GM12878 (cell line): Measurements from ENCODE around the gene ITPKB.

Experiments used
- CBX5 ChIP-seq: sonication (generic); IDR thresholded peaks from 2 replicates; pipeline ENCODE4 v1.6.1; 2016; ENCODE audit warnings: low read depth, moderate library complexity, mild to moderate bottlenecking, inconsistent platforms
- CREB1 ChIP-seq: IDR thresholded peaks from 2 replicates; pipeline ENCODE4 v1.6.1; 2012; ENCODE audit warnings: low read depth, mild to moderate bottlenecking, inconsistent platforms
- CTCF ChIP-seq, 3 experiments: IDR thresholded peaks in 2 of 3; conservative IDR thresholded peaks in 1 of 3; 2 replicates each; pipeline ENCODE4 v1.5.1; 2011; ENCODE audit warnings: low read depth in 3 of 3, low read length in 3 of 3, mild to moderate bottlenecking in 3 of 3, control low read depth in 2 of 3, moderate library complexity in 2 of 3, inconsistent platforms in 1 of 3, mixed read lengths in 1 of 3; ENCODE audit not compliant: control insufficient read depth in 2 of 3, insufficient read depth in 1 of 3; ENCODE audit errors: extremely low read depth in 1 of 3
- EZH2 ChIP-seq: IDR thresholded peaks from 2 replicates; pipeline ENCODE4 v1.6.1; 2012; ENCODE audit warnings: low read depth, mild to moderate bottlenecking, control low read depth, inconsistent platforms, low read length, borderline replicate concordance; ENCODE audit not compliant: control insufficient read depth
- POLR2A ChIP-seq: IDR thresholded peaks from 2 replicates; pipeline ENCODE4 v1.6.1; 2011; ENCODE audit warnings: low read depth, mild to moderate bottlenecking, low read length
- SMARCA5 ChIP-seq: fragments of 450-650 bp; IDR thresholded peaks from 2 replicates; pipeline ENCODE4 v1.6.1; 2017; ENCODE audit warnings: mild to moderate bottlenecking
- SP1 ChIP-seq: IDR thresholded peaks from one replicate; pipeline ENCODE4 v1.6.1; 2011; ENCODE audit warnings: low read depth, low read length
- TAF1 ChIP-seq: IDR thresholded peaks from 2 replicates; pipeline ENCODE4 v1.6.1; 2011; ENCODE audit warnings: mild to moderate bottlenecking, low read depth, low read length, borderline replicate concordance
- TF ChIP-seq, protein P1 (sequence below): IDR thresholded peaks from 2 replicates; pipeline ENCODE4 v1.6.1; 2012; ENCODE audit warnings: low read depth, low read length, improper control_type of control experiment

DNA sequence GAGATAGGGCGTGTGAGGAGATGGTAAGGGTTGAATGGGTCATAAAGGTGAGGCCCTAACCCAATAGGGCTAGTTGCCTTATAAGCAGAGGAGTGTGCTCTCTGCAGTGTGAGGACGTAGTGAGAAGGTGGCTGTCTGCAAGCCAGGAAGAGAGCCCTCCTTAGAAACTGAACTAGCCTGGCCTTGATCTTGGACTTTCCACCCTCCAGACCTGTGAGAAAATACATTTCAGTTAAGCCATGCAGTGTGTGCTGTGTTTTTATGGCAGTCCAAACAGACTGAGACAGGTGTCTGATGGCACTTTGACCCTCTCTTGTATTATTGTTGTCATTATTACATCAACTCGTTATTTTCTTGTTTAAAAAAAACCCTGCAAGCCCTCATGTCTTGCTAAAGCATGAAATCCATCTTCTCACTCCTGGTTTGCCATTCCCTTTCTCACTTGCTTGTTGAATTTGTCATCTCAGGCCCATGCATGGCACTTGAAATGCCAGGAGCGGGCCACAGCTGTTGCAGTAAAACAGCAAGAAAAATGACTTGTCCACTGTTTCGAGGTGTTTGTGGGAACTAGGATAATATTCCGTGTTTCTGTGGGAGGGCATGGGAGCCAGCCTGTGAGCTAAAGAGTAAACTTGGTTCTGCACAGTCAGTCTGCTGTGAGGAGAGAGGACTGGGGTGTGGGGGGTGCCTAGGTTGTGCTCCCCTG, 111.9 kb downstream of the ITPKB start:
- TF ChIP-seq CTCF (IDR thresholded peaks at IDR 0.05 in 2 of 3, conservative IDR thresholded peaks at IDR 0.05 in 1 of 3; ENCODE audit: control insufficient read depth in 2 of 3, extremely low read depth in 1 of 3, insufficient read depth in 1 of 3, low read depth in 3 of 3, low read length in 3 of 3) = no peak
- no peak for TF ChIP-seq POLR2A
- TF ChIP-seq SMARCA5 = no peak
- TF ChIP-seq CREB1 = no peak
- TF ChIP-seq EZH2 = no peak
- TF ChIP-seq, protein P1, sequence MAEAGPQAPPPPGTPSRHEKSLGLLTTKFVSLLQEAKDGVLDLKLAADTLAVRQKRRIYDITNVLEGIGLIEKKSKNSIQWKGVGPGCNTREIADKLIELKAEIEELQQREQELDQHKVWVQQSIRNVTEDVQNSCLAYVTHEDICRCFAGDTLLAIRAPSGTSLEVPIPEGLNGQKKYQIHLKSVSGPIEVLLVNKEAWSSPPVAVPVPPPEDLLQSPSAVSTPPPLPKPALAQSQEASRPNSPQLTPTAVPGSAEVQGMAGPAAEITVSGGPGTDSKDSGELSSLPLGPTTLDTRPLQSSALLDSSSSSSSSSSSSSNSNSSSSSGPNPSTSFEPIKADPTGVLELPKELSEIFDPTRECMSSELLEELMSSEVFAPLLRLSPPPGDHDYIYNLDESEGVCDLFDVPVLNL = no peak
- no peak for TF ChIP-seq TAF1
- no peak for TF ChIP-seq SP1
- TF ChIP-seq CBX5 = no peak
